Skeletal muscle tissue (tissue), 5 donors: ENCODE measurements around the gene CNST. TPM values are rescaled to one million over a fixed set of nuclear protein-coding genes. Genes with fewer than 3 reads are reported as not detected.
"Not testable (repeated sequence)": the region's sequence is repeated elsewhere in the genome, so short reads cannot be mapped to it uniquely, and the experiment has no call there.

Experiments
- H3K27ac ChIP-seq: one replicate; pipeline ENCODE4 v1.7.0; 2013; ENCODE audit warnings: mild to moderate bottlenecking, low read depth, low read length, inconsistent platforms
- H3K27me3 ChIP-seq, 3 donors: one replicate each; pipeline ENCODE4 v1.7.0; 2013; ENCODE audit warnings: low read length in 3 of 3; ENCODE audit not compliant: control insufficient read depth in 3 of 3, insufficient read depth in 3 of 3
- H3K36me3 ChIP-seq, 3 donors: one replicate each; pipeline ENCODE4 v1.7.0; 2013; ENCODE audit warnings: low read length in 3 of 3; ENCODE audit not compliant: control insufficient read depth in 3 of 3, insufficient read depth in 3 of 3
- H3K4me1 ChIP-seq, 3 donors: one replicate each; pipeline ENCODE4 v1.7.0; 2013; ENCODE audit warnings: low read length in 3 of 3, mild to moderate bottlenecking in 3 of 3; ENCODE audit not compliant: control insufficient read depth in 3 of 3, insufficient read depth in 3 of 3
- H3K4me3 ChIP-seq, 3 donors: one replicate each; pipeline ENCODE4 v1.7.0; 2013; ENCODE audit warnings: low read length in 3 of 3
- H3K9ac ChIP-seq, 3 donors: one replicate each; pipeline ENCODE4 v1.7.0; 2013; ENCODE audit warnings: low read length in 3 of 3, mild to moderate bottlenecking in 3 of 3, moderate library complexity in 2 of 3, low read depth in 1 of 3
- H3K9me3 ChIP-seq, 3 donors: one replicate each; pipeline ENCODE4 v1.7.0; 2013; ENCODE audit warnings: low read length in 3 of 3; ENCODE audit not compliant: control insufficient read depth in 3 of 3
- small RNA-seq: library from RNA; depleted of rRNA; stranded (forward); fragments of <200 nt; gene quantifications from one replicate; pipeline ENCODE3, GENCODE V24; 2014
- total RNA-seq: library from RNA; depleted of rRNA; stranded (reverse); fragments of >200 nt; gene quantifications from one replicate; pipeline ENCODE4 v1.2.3, GENCODE V29; 2014
- donor health status: Osteomylitis.

CNST gene
- total RNA-seq, 1 donor from 2014 or later, result 15.1 TPM

GRCh38 chr1:246708166-246708565, 141.9 kb downstream of the CNST start:
- Histone ChIP-seq H3K4me3 (no peak overlapping the region), H3K9me3 (no peaks in the 10 kb centered on the region), H3K27me3 (no peaks in the 10 kb centered on the region), H3K36me3 (no peaks in the 10 kb centered on the region), H3K27ac (no peak overlapping the region), H3K9ac (no peak overlapping the region), H3K4me1 (no peaks in the 10 kb centered on the region)

- Histone ChIP-seq H3K9ac (no peak overlapping the region), H3K4me1 (no peaks in the 10 kb centered on the region), H3K36me3 (no peaks in the 10 kb centered on the region), H3K9me3 (no peaks in the 10 kb centered on the region), H3K27me3 (no peaks in the 10 kb centered on the region), H3K4me3 (no peak overlapping the region), H3K27ac (no peak overlapping the region)
These were observed 142.9 kb downstream of the CNST start for GRCh38 chr1:246709196-246709595.

- Histone ChIP-seq H3K4me1 (no peaks in the 10 kb centered on the region), H3K27ac (no peak overlapping the region), H3K9me3 (no peaks in the 10 kb centered on the region), H3K9ac (no peak overlapping the region), H3K27me3 (no peaks in the 10 kb centered on the region), H3K36me3 (no peaks in the 10 kb centered on the region), H3K4me3 (no peak overlapping the region)
These were observed 143.6 kb downstream of the CNST start for GRCh38 chr1:246709835-246710234.

- H3K27me3 ChIP-seq, result no peaks in the 10 kb centered on the region
- H3K4me1 ChIP-seq, result no peaks in the 10 kb centered on the region
- no peak overlapping the region for H3K27ac ChIP-seq
- no peak overlapping the region for H3K9ac ChIP-seq
- no peaks in the 10 kb centered on the region for H3K36me3 ChIP-seq
- no peak overlapping the region for H3K4me3 ChIP-seq
- H3K9me3 ChIP-seq, result no peaks in the 10 kb centered on the region
These were observed 145.3 kb downstream of the CNST start for GRCh38 chr1:246711548-246712003.

GRCh38 chr1:246712428-246712827, 146.2 kb downstream of the CNST start:
- not testable (repeated sequence) for H3K9me3 ChIP-seq, H3K27me3 ChIP-seq, H3K9ac ChIP-seq, H3K27ac ChIP-seq, H3K36me3 ChIP-seq, H3K4me1 ChIP-seq, H3K4me3 ChIP-seq

Small RNA genes within 50 kb of the gene (small RNA-seq; reads per million reads assigned to genes)
- gene AL356583.2 (not detected), gene AL591623.2 (not detected)

Other genes with a start within 250 kb of the CNST start
- 23.5 TPM for gene SMYD3, start 59.2 kb upstream of the CNST start, total RNA-seq
- gene TFB2M, start 195 bp upstream of the CNST start, total RNA-seq, result 21.4 TPM
- 50.6 TPM for gene SCCPDH, start 158.0 kb downstream of the CNST start, total RNA-seq